Smooth muscle cell (in vitro differentiated cells): ENCODE measurements around the gene TJP1. TPM values are rescaled to one million over a fixed set of nuclear protein-coding genes. Genes with fewer than 3 reads are reported as not detected.

ENCODE experiments used
- DNase-seq: peaks from one replicate; lab custom pipeline; 2025; ENCODE audit not compliant: unreplicated experiment; lab: John Stamatoyannopoulos, UW
- H2AFZ ChIP-seq: fragments of 200-600 bp; sonication (generic); 2 replicates; pipeline ENCODE4 v1.6.0; 2016; ENCODE audit warnings: antibody characterized with exemption, low read depth, mild to moderate bottlenecking
- H3F3A ChIP-seq: fragments of 200-600 bp; sonication (generic); 2 replicates; pipeline ENCODE4 v1.6.0; 2017; ENCODE audit warnings: antibody characterized with exemption, low read depth
- H3K27ac ChIP-seq: fragments of 200-600 bp; sonication (generic); 2 replicates; pipeline ENCODE4 v1.5.1; 2016; ENCODE audit warnings: low read depth, mild to moderate bottlenecking
- H3K27me3 ChIP-seq: fragments of 200-600 bp; sonication (generic); 2 replicates; pipeline ENCODE4 v1.6.1; 2016; ENCODE audit warnings: low read depth, mild to moderate bottlenecking
- H3K36me3 ChIP-seq: fragments of 200-600 bp; sonication (generic); 2 replicates; pipeline ENCODE4 v1.5.1; 2016; ENCODE audit warnings: low read depth
- H3K4me1 ChIP-seq: fragments of 200-600 bp; sonication (generic); 2 replicates; pipeline ENCODE4 v1.5.1; 2016; ENCODE audit warnings: low read depth
- H3K4me2 ChIP-seq: fragments of 200-600 bp; sonication (generic); 2 replicates; pipeline ENCODE4 v1.6.0; 2016; ENCODE audit warnings: mild to moderate bottlenecking
- H3K4me3 ChIP-seq: fragments of 200-600 bp; sonication (generic); 2 replicates; pipeline ENCODE4 v1.5.1; 2016; ENCODE audit warnings: mild to moderate bottlenecking
- H3K79me2 ChIP-seq: fragments of 200-600 bp; sonication (generic); 2 replicates; pipeline ENCODE4 v1.6.0; 2016; ENCODE audit warnings: low read depth, mild to moderate bottlenecking
- H3K9ac ChIP-seq: fragments of 200-600 bp; sonication (generic); 2 replicates; pipeline ENCODE4 v1.6.0; 2016; ENCODE audit warnings: low read depth
- H3K9me3 ChIP-seq: fragments of 200-600 bp; sonication (generic); replicated peaks from 2 replicates; pipeline ENCODE4 v1.5.1; 2016; ENCODE audit warnings: low read depth
- H4K20me1 ChIP-seq: fragments of 200-600 bp; sonication (generic); 2 replicates; pipeline ENCODE4 v1.6.0; 2016; ENCODE audit warnings: low read depth
- WGBS: methylation state at CpG from one replicate; pipeline ENCODE4 v1.1.7; 2016; ENCODE audit warnings: low lambda C conversion rate; 5-methylcytosine and 5-hydroxymethylcytosine counted together
- polyA plus RNA-seq: library from polyadenylated mRNA; unstranded; fragments of >200 nt; fragmentation: Nextera tagmentation; extraction: Ambion mirVana; gene quantifications from 2 replicates; pipeline ENCODE4 v1.2.1, GENCODE V29; 2016
- total RNA-seq: library from RNA; depleted of rRNA; stranded (reverse); fragments of >200 nt; gene quantifications from 2 replicates; pipeline ENCODE4 v1.2.3, GENCODE V29; 2014
- TF ChIP-seq, protein P1 (sequence below): fragments of 200-600 bp; sonication (generic); IDR thresholded peaks from 2 replicates; pipeline ENCODE4 v1.5.1; 2017; ENCODE audit warnings: borderline replicate concordance, mild to moderate bottlenecking, antibody characterized with exemption; ENCODE audit not compliant: insufficient read depth, poor library complexity, severe bottlenecking

TJP1 gene
- total and polyA plus RNA-seq, 2 experiments from 2014 or later, result 28.4 to 73.1 TPM

DNA sequence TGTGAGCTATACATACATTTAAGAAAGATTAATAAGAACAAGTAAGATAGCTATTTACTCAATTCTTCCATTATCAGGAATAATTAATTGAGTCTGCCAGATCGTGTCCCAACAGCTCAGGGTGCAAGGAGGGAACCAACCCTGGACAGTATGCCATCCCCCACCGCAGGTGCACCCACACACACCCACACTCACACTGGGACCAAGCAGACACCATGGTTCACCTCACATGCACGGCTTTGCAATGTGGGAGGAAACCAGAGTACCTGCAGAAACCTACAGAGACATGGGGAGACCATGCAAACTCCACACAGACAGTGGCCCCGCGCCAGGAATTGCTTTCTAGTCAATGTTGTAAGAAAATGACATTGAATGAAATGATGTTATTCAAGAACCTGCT lies 20.0 kb upstream of the TJP1 start:
- H3K4me1 ChIP-seq, result peaks cover 2% of the 10 kb centered on the region
- H3K27me3 ChIP-seq, result no peaks in the 10 kb centered on the region
- H2AFZ ChIP-seq, result no peak overlapping the region
- no peak overlapping the region for H3K27ac ChIP-seq
- no peaks in the 10 kb centered on the region for H3K36me3 ChIP-seq
- DNase-seq, result no peak
- TF ChIP-seq, protein P1, sequence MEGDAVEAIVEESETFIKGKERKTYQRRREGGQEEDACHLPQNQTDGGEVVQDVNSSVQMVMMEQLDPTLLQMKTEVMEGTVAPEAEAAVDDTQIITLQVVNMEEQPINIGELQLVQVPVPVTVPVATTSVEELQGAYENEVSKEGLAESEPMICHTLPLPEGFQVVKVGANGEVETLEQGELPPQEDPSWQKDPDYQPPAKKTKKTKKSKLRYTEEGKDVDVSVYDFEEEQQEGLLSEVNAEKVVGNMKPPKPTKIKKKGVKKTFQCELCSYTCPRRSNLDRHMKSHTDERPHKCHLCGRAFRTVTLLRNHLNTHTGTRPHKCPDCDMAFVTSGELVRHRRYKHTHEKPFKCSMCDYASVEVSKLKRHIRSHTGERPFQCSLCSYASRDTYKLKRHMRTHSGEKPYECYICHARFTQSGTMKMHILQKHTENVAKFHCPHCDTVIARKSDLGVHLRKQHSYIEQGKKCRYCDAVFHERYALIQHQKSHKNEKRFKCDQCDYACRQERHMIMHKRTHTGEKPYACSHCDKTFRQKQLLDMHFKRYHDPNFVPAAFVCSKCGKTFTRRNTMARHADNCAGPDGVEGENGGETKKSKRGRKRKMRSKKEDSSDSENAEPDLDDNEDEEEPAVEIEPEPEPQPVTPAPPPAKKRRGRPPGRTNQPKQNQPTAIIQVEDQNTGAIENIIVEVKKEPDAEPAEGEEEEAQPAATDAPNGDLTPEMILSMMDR, result no peak
- H3K9me3 ChIP-seq, result no peaks in the 10 kb centered on the region
- H3K4me2 ChIP-seq, result no peak overlapping the region
- H3F3A ChIP-seq, result no peaks in the 10 kb centered on the region
- WGBS, result 96% methylated on average over 5 of the region's 5 CpGs
- H3K9ac ChIP-seq, result no peak overlapping the region
- H4K20me1 ChIP-seq, result no peaks in the 10 kb centered on the region
- no peak overlapping the region for H3K4me3 ChIP-seq
- H3K79me2 ChIP-seq, result no peaks in the 10 kb centered on the region

GRCh38 chr15:29840926-29841325 lies 18.7 kb upstream of the TJP1 start:
- Histone ChIP-seq H3K4me2 (no peak overlapping the region), H3K27ac (no peak overlapping the region), H3K9me3 (no peaks in the 10 kb centered on the region), H3K36me3 (no peaks in the 10 kb centered on the region), H3K4me1 (peaks cover 2% of the 10 kb centered on the region), H3K27me3 (no peaks in the 10 kb centered on the region), H4K20me1 (no peaks in the 10 kb centered on the region), H3K9ac (no peak overlapping the region), H3K79me2 (no peaks in the 10 kb centered on the region), H2AFZ (no peak overlapping the region), H3K4me3 (no peak overlapping the region), H3F3A (no peaks in the 10 kb centered on the region)
- TF ChIP-seq, protein P1, result no peak
- DNase-seq, result no peak
- WGBS, result 72% methylated on average over 3 of the region's 3 CpGs

DNA sequence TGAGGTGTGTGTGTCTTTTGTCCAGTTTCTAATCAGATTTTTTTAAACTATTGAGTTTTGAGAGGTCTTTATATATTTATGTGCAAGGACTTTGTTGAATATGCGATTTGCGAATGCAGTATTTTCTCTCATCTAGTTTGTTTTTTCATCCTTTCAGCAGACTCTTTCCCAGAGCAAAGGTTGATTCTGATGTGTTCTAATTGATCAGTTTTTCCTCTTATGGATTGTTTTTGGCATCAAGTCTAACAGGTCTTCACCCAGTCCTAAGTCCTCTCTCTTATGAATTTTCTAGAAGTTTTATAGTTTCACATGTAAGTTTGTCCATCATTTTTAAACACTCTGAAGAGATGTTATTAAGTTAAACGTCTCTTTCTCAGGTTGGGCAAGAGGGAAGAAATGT lies 17.8 kb upstream of the TJP1 start:
- no peaks in the 10 kb centered on the region for H3F3A ChIP-seq
- TF ChIP-seq, protein P1, result no peak
- H3K36me3 ChIP-seq, result no peaks in the 10 kb centered on the region
- peaks cover 2% of the 10 kb centered on the region for H3K4me1 ChIP-seq
- H4K20me1 ChIP-seq, result no peaks in the 10 kb centered on the region
- no peak overlapping the region for H3K27ac ChIP-seq
- no peaks in the 10 kb centered on the region for H3K9me3 ChIP-seq
- no peaks in the 10 kb centered on the region for H3K27me3 ChIP-seq
- no peak for DNase-seq
- WGBS, result 84% methylated on average over 3 of the region's 3 CpGs
- no peak overlapping the region for H2AFZ ChIP-seq
- no peak overlapping the region for H3K4me2 ChIP-seq
- no peak overlapping the region for H3K9ac ChIP-seq
- no peak overlapping the region for H3K4me3 ChIP-seq
- H3K79me2 ChIP-seq, result no peaks in the 10 kb centered on the region

GRCh38 chr15:29838352-29839010 lies 16.2 kb upstream of the TJP1 start:
- Histone ChIP-seq H3K79me2 (no peaks in the 10 kb centered on the region), H3K36me3 (no peaks in the 10 kb centered on the region), H3F3A (no peaks in the 10 kb centered on the region), H3K9me3 (no peaks in the 10 kb centered on the region), H3K4me2 (no peak overlapping the region), H3K9ac (no peak overlapping the region), H2AFZ (no peak overlapping the region), H3K27me3 (no peaks in the 10 kb centered on the region), H3K4me3 (no peak overlapping the region), H4K20me1 (no peaks in the 10 kb centered on the region), H3K27ac (no peak overlapping the region), H3K4me1 (peaks cover 2% of the 10 kb centered on the region)
- WGBS, result 93% methylated on average over 3 of the region's 3 CpGs
- TF ChIP-seq, protein P1, result no peak
- no peak for DNase-seq
